ENCODE results near the gene DLGAP3.

DLGAP3 gene

DNA sequence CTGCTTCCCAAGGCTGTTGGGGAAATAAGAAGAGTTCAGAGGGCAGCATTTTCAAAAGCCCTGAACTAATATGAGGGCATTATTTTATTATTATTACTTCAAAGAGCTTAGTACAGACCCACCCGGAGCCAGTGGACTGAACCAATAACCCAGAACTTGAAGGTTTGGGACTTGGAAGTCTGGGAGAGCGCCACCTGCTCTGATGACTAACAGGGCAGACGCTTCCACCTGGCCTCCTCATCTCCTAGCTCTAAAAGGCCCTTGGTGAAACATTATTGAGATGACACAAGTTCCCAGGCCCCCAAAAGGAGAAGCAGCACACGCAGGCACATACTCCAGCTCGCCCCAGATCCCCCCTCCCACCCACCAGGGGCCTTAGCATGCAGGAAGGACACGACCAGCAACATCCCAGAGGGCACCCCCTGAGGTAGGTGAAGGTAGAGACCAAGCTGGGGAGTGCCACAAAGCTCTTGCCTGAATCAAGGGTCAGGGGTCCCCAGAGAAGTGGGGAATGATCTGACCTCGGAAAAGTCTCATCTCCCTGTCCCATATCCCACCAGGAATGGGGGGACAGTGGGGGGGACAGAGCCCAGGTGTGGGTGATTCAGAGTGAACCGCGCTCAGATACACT, 1.3 kb downstream of the DLGAP3 start:
- no peak for DNase-seq (ENCODE audit: low spot score)

DNA sequence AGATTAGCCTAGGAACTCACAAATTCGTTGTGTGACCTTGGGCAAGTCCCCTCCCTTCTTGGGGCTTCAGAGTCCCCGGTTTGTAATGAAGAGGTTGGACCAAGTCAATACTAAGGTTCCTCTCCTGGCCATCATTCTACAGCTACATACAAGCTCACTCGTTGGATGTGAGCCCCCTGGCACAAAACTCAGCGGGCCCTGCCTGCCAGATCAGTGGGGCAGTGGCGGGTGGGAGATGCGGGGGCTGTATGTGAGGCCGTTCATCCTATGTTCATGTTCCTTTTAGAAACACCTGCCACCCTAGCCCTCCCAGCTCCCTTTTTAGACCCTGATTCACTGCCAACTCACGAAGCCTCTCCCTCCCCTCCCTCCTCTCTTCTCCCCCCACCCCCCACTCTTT, 2.1 kb downstream of the DLGAP3 start:
- no peak for DNase-seq (ENCODE audit: low spot score)

DNA sequence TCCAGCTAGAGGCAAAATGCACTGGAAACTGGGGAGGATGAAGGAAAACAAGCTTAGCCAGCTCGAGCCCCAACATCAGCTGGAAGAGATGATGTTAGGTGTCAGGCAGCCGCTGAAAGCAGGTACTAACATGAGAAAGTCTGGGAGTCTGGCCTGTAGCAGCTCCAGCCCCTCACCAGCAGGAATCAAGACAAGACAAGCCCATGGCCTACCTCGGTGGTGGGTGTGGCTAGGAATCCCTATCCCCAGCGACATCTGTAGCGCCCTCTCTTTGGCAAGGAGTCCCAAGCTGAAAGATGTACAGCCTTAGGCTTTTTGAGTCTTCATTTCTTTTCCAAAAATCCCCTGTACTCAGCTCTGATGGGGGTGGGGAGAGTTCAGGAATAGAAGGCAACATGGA, 2.6 kb downstream of the DLGAP3 start:
- no peak for DNase-seq (ENCODE audit: low spot score)

DNA sequence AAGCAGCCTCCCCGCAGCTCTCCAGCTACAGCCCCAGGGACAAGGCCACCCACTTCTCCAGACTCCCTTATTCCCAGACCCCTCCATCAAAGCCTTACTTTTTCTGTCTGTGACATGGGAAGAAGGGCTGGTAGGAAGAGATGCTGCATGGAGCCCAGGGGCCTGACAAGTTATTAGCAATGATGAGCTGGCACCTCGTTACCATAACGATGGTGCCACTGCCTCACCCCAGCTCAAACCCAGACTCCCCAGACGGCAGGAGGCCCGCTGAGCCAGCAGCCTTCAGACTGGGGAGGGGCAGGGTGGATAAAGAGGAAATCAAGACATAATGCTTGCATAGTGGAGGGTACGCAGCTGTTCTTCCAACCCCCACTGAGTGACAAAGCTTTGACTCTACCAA, 3.3 kb downstream of the DLGAP3 start:
- no peak for DNase-seq (ENCODE audit: low spot score)

DNA sequence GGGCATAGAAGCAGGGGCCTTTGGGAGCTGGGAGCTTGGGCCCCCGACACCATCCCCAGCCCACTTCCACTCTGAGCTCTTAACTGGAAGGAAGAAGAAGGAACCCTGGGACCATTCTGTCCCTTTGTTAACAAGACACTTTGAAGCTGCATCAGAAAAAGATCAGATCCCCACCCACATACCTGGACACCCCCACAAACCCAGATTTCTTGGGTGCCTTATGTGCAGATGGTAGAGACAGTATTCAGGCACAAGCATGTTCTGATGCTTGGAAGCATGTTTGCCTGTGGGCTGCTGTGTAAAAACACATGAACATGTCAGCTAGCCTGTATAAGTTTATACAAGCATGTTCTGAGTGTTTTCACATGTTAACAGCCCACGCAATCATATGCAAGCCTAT, 3.7 kb downstream of the DLGAP3 start:
- no peak for DNase-seq (ENCODE audit: low spot score)

DNA sequence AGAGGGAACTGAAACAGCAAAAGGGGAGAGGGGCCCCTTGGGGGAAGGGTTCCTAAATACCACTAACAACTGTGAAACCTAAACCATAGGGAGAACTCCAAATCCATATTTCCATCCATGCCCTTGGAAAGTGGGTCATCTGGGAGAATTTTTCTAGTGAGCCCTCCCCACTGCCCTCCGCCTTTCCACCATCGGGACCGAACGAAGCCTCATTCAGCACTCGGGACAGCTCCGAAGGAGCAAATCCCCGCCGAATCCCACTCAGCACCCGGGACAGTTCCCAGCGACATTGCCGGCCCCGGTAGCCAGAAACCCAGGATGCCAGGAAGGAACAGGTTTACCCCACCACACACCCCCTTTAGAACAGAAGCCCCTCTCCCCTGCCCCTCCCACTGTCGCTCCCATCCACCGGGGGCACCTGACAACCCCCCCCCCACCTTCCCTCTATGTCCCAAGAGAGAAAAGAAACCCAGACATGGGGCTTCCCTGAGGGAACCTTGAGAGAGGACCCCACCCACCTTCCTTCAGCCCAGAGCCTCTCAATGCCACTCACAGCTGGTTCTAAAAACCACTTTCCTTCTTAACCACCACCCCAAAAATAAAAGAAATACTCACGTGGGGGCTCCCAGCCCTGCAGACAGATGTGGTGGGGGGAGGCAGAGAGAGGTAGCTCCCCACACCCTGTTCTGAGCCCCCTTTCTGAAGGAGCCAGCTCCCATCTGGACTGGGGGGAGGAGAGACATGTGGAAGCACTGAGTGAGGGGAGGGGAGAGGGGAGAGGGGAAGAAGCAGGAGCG, 4.5 kb downstream of the DLGAP3 start:
- peak; percentile 92 for DNase-seq (ENCODE audit: low spot score)

DNA sequence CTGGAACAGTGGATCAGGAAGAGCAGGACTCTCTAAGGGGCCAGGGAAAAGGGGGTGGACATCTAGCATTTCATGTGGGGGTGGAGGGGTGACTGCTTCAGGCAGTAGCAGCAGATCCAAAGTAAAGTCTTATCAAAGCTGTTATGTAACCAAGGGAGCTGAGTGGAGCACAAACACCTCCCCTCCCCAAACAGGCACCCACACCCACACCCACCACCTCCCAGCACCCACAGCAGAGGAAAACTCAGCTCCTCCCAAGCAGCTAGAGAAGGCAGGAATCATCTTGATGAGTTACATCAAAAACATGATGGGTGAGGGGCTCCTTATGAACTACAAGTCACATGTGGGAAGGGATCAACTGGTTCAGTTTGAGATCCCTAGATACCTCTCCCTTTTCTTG, 6.0 kb downstream of the DLGAP3 start:
- no peak for DNase-seq (ENCODE audit: low spot score)

DNA sequence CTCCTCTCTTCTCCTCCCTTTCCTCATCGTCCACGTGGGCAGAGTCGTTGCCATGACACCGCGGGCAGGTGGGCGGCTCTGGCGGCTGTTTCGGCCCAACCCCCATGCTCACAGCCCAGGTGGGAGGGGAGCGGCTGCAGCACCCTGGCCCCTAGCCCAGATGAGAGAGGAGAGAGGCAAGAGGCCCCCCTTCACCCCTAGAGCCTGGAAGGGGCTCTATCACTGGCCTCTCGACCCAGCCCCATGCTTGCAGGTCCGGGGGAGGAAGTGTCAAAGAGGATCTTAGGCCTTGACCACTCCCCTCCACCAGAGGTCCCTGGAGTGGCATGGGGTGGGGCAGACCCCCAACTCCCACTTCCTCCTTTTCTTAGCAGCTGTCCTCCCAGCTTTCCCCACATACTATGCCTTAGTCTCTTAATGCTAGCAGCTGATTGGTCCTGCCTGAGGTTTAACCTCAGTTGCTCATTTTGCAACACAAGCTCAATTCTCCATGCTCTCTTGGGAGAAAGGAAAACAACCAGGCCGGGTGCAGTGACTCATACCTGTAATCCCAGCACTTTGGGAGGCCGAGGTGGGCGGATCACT, 10.4 kb downstream of the DLGAP3 start:
- DNase-seq (ENCODE audit: low spot score): no peak

DNA sequence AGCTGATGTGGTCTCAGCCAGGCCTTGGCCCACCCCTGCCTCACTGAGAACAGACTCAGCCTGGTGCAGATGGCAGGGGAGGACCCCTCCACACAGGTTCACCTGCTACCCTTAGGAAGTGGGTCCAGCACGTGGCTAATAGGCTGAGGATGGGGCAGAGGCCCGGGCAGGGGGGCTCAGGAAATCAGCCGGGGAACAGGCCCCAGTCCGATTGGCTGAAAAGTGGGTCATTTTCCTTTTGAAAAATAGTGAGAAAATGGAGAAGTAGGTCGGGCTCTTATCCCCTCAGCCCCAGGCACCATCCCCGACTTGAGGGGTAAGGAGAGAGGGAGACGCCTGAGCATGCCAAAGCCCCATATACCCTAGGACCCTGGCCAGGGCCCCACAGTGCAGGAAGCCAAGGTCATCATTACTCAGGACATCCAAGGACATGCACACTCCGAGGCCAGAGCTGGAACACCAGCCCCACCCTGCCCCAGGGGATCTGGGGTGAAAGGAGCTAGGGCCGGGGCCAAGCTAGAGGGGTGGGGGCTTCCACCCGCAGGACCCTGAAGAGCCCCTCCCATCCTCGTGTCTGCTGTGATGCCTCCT, 11.0 kb downstream of the DLGAP3 start:
- DNase-seq (ENCODE audit: low spot score): no peak

DNA sequence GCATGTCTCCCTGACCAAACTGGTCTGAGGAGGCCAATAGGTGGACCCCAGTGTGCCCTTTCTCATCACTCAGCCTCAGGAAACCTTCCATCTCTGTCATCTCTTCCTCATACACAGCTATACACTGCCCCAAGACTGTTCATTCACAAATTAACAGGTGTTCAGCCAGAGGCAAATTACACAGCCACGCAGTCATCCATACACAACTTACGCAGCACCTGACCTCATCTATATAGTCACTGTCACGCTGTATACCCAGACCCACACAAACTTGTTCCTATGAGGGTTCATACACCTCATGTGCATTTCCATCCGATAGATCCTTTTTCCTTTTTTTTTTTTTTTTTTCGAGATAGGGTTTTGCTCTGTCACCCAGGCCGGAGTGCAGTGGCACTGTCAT, 12.4 kb downstream of the DLGAP3 start:
- no peak for DNase-seq (ENCODE audit: low spot score)

DNA sequence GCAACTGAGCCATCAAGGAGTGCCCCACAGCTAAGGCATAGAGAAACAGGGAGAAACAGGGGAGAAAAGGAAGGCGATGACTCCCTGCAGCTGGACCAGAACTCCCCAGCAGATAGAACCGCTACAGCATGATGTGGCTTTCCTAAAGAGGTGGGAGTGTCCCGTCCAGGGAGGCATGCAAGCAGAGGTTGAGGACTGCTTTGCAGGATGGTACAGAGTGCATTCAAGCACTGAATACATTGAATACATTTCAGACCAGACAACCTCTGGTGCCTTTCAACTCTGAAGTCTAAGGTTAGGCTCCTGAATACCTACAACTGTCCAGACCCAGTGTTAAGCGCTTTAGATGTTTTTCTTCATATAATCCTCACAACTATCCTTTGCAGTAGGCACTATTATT, 13.3 kb downstream of the DLGAP3 start:
- no peak for DNase-seq (ENCODE audit: low spot score)

DNA sequence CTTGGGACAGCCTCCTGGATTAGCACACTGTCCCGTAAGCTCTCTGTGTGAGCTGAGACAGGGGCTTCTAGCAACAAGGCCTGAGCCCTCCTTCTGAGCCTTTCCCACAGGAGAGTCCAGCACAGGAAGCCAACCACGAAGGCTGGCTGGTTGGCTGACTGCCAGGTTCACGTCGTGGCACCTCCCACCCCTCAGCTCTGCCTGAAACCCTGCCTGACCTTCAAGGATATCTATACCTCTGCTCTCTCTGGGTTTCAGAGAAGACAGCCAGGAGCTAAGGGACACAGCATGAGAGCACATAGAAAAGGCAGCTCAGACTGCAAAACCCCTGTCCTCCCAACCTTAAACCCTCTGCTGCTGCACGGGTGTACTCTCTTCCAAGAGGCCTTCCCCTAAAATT, 13.9 kb downstream of the DLGAP3 start:
- no peak for DNase-seq (ENCODE audit: low spot score)

DNA sequence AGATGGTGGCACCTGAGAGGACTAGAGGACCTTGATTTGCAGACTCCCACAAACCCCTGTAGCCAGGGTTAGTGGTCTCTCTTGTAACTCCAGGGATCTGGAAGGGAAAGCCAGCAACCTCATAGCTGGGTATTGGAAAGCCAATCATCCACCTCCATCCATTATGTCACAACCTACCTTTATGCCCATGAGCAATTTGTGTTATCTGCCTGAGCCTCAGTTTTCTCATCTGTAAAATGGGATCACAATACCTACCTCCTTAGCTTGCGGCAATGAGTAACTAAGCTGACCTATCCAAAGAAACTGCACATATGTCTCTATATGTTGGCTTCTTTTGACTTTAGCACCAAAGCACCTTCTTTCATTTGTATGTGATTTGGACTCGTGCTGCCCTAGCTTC, 14.5 kb downstream of the DLGAP3 start:
- DNase-seq (ENCODE audit: low spot score): no peak

DNA sequence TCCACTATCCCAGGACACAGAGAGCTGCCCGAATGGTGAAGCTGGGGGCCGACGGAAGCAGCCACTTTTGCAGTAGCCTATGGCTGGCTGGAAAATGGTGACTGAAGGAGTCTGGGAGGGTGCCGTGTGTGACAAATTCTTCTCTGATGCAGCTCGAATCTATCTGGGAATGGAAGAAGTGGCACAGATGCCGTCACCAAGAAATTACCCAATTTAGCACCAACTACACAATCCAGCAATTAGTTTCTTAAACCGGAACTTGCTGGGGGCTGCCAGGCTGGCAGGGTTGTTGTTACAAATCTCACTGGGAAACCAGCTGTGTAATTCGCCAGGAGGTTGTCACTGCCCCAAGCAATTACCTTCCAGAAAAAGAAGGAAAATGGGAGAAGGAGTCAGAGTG, 18.0 kb downstream of the DLGAP3 start:
- no peak for DNase-seq (ENCODE audit: low spot score)

DNA sequence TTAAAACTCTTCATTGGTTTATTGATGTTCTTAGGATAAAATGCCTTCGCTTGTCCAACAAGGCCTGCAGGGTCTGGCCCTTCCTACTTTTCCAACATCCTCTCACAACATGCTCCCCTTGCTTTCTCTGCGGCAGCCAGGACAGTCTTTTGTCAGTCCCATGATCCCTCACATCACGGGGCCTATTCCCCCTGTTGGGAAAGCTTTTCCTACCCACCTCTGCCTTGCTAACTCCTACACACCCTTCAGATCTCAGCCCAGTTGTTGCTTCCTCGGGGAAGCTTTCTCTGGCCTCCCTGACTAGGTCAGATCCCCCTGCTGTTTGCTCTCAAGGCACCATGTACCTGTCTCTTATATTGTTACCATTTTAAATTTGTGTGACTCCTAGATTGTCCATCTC, 19.0 kb downstream of the DLGAP3 start:
- DNase-seq (ENCODE audit: low spot score): no peak

DNA sequence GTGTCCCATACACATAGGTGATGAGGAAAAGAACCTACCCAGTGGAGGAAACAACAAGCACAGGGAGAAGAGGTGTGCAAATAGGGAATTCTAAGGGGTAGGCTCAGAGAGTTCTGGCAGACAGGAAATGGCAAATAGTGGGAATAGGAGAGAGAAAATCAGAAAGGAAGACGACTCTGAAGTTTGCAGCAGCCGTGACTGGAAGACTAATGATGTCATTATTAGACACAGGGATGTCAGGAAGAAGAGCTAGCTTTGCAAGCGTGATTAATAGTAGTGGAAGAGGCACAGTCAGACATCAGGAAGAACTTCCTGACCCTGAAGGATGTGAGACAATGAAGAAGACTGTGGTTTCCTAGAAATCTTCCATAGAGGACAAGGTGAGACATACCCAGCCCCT, 21.1 kb downstream of the DLGAP3 start:
- no peak for DNase-seq (ENCODE audit: low spot score)

DNA sequence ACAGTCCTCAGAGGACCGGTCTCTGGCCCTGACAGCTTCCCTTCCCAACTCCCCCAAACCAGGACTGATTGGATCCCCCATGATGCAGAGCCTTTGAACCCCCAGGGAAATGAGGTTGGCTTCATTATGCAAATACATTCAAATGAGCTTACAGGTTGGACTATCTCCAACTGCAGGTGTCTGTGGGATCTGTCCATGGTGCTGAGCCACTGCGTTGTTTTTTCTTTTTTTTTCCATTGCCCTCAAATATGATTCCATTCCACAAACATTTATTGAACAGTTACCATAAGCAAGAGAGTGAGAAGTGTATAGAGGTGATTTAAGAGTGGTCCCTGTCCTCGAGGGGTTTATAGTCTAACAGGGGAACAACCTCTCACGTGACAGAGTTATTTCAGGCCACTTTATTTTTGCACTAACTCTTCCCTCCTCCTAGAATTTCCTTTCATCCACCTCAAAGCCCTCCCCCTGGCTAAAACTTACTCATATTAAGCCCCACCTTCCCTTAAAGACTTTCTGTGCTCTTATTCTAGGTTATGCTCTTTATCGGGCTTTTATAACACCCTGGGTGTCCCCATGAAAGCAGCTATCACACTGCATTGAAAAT, 21.9 kb downstream of the DLGAP3 start:
- no peak for DNase-seq (ENCODE audit: low spot score)

DNA sequence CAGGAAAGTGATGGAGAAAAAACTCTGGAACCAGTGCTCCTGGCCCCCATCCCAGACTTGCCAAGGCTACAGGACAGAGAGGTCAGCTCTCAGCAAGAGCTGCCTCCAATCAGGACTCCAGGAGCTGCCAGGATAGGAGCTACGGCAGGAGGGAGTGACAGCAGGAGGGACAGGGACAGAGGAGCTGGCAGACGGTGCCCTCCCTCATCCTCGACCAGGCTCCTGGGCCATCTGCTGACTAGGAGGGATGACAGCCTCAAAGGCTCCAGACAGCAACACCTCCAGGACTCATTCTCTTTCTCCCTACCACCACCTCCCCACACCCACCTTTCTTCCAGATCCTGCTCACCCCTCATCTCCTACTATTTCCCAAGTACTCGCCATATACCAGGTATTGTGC, 22.7 kb downstream of the DLGAP3 start:
- no peak for DNase-seq (ENCODE audit: low spot score)

DNA sequence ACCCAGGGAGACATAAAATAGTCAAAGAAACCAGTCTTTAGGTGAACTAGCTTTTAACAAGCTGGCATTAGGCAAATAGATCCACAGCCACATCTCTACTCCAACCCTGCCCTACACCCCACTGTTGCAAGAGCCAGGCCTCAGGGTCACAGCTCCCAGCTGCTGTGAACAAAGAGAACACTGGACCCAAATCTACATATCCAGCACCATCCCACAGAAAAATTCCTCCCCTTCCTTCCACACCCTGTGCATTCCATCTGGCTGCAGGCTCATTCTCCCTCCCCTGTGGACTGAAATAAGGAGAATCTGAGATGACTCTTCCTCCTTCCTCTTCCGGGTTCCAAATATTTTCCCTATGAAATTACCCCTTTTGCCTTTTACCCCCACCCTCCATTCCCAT, 23.2 kb downstream of the DLGAP3 start:
- DNase-seq (ENCODE audit: low spot score): no peak

DNA sequence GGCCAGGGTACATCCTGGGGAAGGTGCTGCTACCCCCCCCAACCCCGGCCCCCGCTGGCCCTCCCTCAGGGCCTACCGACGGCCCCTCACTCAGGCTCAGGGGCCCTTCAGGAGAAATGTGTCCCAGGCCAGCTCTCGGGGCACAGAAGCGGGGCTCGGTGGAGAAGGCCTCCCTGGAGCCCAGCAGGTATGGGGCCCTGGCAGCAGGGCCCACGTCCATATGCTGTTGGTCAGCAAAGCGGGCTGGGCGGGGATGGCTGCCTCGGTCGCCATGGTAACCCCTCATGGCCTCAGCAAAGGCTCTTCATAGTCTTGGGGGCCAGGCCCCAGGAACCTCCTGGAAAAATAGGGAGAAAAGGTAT, 24.4 kb downstream of the DLGAP3 start:
- DNase-seq (ENCODE audit: low spot score): no peak

DNA sequence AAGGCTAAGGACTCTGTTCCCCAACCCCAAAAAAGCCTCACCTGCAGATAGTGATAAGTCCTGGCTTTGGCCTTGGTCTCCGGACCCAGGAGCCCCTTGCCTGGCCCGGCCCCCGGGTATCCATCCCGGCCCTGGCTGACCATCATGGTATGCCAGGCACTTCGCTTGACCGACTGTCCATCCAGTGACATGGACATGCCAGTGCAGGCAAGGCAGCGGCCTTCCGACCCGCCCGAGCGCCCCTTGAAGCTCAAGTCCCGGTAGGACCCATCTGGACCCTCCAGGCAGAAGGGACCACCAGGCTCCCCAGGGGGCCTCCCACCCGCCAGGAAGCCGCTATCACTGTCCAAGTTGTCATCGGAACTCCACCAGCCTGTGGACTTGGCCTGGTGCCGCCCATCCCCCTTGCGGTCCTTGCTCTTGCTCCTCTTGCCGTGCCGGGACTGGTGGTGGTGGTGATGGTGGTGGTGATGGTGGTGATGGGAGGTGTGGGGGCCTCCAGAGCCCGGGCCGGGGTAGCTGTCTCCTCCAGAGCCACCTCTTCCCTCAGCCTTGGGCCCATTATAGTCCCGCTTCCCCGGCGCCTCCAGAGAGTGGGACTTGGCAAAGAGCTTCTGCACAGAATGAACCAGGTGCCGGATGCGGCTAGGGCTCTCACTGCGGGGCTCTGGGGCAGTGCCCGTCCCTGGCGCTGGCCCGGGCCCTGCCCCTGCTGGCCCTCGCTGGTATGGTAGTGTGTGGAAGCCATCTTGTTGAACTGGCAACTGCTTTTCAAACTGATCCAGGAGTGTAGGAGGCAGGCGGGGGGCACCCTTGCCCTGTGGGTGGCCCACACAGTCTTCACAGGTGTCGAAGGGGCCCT, 25.0 kb downstream of the DLGAP3 start:
- no peak for DNase-seq (ENCODE audit: low spot score)

DNA sequence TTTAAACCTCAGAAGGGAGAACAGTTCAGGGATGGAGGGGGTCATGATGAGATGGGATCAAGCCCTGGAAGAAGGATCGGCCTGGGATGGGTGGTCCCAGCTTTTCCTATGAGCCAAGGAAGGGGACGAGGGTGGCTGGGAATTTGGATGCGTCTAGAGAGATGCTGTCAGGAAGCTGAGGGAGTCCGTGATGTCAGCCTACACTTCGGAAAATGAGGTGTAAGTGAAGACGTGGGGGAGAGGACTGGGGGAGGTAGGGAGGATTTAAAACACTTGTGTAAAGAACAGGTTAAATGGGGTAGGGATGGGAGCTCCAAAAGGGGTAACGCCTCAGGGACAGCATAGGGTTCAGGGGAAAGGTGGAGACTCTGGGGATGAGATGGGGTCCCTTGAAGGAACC, 27.5 kb downstream of the DLGAP3 start:
- no peak for DNase-seq (ENCODE audit: low spot score)

Data from AG08395 (cell line).